Measurements from ENCODE around the gene RAB11FIP5. TPM values are rescaled to one million over a fixed set of nuclear protein-coding genes. Genes with fewer than 3 reads are reported as not detected.

The RAB11FIP5 gene
- total and polyA plus RNA-seq, 2 experiments from 2014 or later, result 4.2 to 12.1 TPM

DNA sequence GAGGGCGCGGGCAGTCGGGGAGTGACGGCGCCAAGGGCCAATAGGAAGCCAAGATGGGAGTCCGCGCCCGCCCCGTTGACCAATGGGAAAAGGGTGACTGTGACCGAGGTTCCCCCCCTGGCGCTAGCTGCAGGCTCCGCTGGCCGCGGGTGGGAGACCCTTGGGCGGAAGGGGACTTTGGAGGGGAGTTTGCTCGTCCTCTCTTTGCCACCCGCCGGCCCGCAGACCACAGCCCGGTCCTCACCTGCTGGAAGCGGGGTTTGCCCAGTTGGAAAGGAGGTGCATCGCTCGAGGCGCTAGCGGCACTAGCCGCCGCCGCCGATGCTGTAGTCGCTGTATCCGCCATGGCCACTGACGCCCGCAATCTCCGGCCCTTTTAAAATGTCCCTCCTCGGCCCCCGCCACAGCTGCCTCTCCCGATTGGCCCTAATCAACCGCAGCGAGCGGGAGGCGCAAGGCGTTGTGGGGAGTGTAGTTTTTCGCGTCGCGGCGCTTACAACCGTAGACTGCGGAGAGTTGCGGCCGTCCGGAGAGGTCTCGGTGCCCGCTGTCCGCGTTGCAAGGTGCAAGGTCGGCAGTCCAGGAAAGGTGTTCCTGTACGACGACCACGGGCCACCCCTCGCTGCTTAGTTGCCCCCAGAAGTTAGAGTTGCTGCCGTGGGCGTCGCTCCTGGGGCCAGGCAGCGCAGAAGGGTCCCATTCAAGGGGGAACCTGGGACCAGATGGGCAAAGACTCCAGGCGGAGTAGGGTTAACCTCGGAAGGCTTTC is 41.2 kb downstream of the RAB11FIP5 start, which contains the start of gene SFXN5:
TSS of gene SFXN5 (minus strand) at position 353 of the 769 bp plus-strand sequence. CDS start at position 346, 7 bp downstream.
- TF ChIP-seq, protein P1, sequence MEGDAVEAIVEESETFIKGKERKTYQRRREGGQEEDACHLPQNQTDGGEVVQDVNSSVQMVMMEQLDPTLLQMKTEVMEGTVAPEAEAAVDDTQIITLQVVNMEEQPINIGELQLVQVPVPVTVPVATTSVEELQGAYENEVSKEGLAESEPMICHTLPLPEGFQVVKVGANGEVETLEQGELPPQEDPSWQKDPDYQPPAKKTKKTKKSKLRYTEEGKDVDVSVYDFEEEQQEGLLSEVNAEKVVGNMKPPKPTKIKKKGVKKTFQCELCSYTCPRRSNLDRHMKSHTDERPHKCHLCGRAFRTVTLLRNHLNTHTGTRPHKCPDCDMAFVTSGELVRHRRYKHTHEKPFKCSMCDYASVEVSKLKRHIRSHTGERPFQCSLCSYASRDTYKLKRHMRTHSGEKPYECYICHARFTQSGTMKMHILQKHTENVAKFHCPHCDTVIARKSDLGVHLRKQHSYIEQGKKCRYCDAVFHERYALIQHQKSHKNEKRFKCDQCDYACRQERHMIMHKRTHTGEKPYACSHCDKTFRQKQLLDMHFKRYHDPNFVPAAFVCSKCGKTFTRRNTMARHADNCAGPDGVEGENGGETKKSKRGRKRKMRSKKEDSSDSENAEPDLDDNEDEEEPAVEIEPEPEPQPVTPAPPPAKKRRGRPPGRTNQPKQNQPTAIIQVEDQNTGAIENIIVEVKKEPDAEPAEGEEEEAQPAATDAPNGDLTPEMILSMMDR (IDR thresholded peaks at IDR 0.05; ENCODE audit: low read depth, low read length), result peak; percentile 15
- peak; percentile 98 for DNase-seq (ENCODE audit: low read depth in 1 of 2, low spot score in 1 of 2)
- H3K27ac ChIP-seq, result peak within 1 kb of the TSS; percentile 58
- no peaks in the 10 kb centered on the region for H3K36me3 ChIP-seq
- peaks cover 4% of the 10 kb centered on the region for H3K27me3 ChIP-seq
- peak within 1 kb of the TSS; percentile 74 for H3K4me3 ChIP-seq
- H3K9me3 ChIP-seq (ENCODE audit: low read depth), result no peaks in the 10 kb centered on the region
- peaks cover 10% of the 10 kb centered on the region for H3K4me1 ChIP-seq (ENCODE audit: low read depth)

DNA sequence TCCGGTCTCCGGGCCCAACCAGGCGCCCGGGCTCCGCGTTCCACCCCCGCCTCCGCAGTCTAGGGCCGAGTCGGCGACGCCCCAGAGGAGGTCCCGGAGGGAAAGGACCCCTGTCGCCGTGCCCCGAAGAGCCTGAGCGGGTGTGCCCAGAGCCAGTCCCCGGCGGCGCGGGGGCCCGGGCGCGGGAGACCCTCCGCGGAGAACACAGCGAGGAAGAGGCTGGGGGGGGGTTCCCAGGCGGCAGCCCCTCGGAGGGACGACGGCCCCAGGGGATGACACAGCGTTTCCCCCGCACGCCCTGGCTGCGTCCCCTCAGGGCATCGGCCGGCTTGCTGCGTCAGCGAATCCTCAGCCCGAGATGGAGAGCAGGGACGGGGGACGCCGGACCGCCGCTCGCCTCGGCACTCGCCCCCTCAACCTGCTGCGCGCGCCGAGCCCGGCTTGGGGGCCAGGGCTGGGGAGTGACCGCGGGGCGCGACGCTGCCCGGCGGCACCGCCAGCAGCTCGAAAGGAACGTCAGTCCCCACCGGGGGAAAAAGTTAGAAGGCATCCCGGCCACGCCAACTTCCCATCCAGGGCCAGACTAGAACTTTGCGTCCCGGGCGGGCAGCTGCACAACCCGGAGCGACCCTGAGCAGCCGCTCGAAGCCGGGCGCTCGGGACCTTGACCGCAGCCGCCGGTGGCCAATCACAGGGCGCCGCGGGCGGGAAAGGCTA is 41.9 kb downstream of the RAB11FIP5 start:
- peak overlapping the region; percentile 58 for H3K27ac ChIP-seq
- DNase-seq (ENCODE audit: low read depth in 1 of 2, low spot score in 1 of 2), result peak; percentile 32 to 70
- no peaks in the 10 kb centered on the region for H3K9me3 ChIP-seq (ENCODE audit: low read depth)
- H3K4me1 ChIP-seq (ENCODE audit: low read depth), result peaks cover 10% of the 10 kb centered on the region
- peak overlapping the region; percentile 74 for H3K4me3 ChIP-seq
- H3K27me3 ChIP-seq, result peaks cover 4% of the 10 kb centered on the region
- TF ChIP-seq, protein P1 (IDR thresholded peaks at IDR 0.05; ENCODE audit: low read depth, low read length), result no peak
- no peaks in the 10 kb centered on the region for H3K36me3 ChIP-seq

DNA sequence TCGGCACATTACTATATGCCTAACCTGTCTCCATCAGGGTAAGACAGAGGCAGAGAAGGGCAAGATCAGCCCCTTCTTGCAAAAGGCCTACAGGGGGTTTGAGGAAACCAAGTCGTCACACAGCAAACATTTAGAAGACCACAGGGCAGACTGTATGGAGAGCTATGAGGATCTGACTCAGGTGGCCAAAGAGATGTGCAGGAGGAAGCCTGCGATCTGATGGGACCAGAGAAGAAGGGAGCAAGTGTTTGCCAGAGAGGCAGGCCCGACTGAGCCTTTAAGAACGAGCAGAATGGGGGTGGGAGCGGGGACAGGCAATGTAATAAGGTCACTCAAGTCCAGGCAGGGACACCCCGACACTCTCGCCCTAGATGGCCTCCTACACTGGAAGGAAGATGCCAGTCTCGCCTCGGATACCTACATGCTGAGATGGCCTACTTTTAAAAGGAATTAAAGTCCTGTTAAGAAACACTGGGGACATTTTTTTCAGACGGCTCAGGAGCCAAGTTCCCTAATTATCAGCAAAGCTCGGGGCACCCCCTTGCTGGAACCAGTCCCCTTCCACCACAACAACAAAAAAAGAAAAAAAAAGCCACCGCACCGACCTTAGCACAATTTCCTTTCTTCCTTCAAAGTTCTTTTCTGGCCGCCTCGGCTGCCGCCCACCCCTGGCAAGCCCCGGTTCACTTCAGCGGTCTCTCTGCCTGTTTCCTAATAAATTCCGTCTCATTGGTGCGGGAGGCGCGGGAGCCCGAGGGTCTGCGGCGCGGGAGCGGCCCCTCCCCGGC is 42.7 kb downstream of the RAB11FIP5 start:
- H3K4me1 ChIP-seq (ENCODE audit: low read depth), result peaks cover 10% of the 10 kb centered on the region
- DNase-seq (ENCODE audit: low read depth in 1 of 2, low spot score in 1 of 2), result no peak
- no peaks in the 10 kb centered on the region for H3K36me3 ChIP-seq
- H3K9me3 ChIP-seq (ENCODE audit: low read depth), result no peaks in the 10 kb centered on the region
- H3K27me3 ChIP-seq, result peaks cover 4% of the 10 kb centered on the region
- H3K27ac ChIP-seq, result peak overlapping the region; percentile 58
- TF ChIP-seq, protein P1 (IDR thresholded peaks at IDR 0.05; ENCODE audit: low read depth, low read length), result no peak
- peak overlapping the region; percentile 74 for H3K4me3 ChIP-seq

DNA sequence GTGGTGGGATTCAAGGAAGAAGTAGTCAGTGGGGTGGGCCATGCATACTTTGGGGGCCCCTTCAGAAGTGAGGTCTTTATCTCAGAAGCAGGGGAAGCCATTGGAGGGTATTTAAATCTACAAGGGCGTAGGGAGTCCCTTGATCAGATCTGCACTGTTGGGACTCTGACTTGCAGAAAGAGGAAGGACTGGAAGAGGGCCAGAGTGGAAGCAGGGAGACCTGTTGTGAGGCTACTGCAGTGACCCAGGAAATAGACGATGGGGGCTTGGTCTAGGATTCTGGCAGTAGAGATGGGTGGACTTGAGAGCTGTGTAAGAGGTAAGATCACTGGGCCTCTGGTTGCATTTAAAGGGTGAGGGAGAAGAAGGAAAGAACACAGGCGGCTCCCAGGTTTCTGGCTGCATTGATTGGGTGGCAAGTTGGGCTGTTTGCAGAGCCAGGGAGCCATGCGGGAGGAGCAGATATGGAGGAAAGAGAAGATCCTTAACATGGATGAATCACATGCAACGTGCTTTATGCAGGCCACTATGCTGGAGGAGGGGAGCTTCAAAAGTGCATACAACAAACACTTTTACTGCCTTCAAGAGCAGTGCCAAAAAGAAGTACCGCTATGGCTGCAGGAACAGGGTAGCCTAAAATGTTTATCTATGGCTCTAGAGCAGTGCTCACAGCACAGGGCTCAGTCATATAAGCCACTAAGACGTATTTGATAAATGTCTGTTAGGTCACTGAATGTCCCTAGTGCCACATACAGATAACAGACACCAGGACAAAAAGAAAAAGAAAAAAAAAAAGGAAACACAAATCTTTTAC is 43.5 kb downstream of the RAB11FIP5 start:
- DNase-seq (ENCODE audit: low read depth in 1 of 2, low spot score in 1 of 2), result peak in 1 of 2 donors; percentile 17
- H3K27ac ChIP-seq, result no peak overlapping the region
- H3K4me1 ChIP-seq (ENCODE audit: low read depth), result peaks cover 13% of the 10 kb centered on the region
- no peaks in the 10 kb centered on the region for H3K36me3 ChIP-seq
- TF ChIP-seq, protein P1 (IDR thresholded peaks at IDR 0.05; ENCODE audit: low read depth, low read length), result no peak
- H3K27me3 ChIP-seq, result peaks cover 4% of the 10 kb centered on the region
- H3K9me3 ChIP-seq (ENCODE audit: low read depth), result no peaks in the 10 kb centered on the region
- peak overlapping the region; percentile 74 for H3K4me3 ChIP-seq

Data from cardiac muscle cell (in vitro differentiated cells and primary cell).